Skeletal muscle tissue (tissue), 4 donors: ENCODE results near the gene PTPRN2. TPM values are rescaled to one million over a fixed set of nuclear protein-coding genes. Genes with fewer than 3 reads are reported as not detected.

ENCODE experiments used
- H3K27ac ChIP-seq: one replicate; pipeline ENCODE4 v1.7.0; 2013; ENCODE audit warnings: mild to moderate bottlenecking, low read depth, low read length, inconsistent platforms
- H3K27me3 ChIP-seq, 3 donors: one replicate each; pipeline ENCODE4 v1.7.0; 2013; ENCODE audit warnings: low read length in 3 of 3; ENCODE audit not compliant: control insufficient read depth in 3 of 3, insufficient read depth in 3 of 3
- H3K36me3 ChIP-seq, 3 donors: one replicate each; pipeline ENCODE4 v1.7.0; 2013; ENCODE audit warnings: low read length in 3 of 3; ENCODE audit not compliant: control insufficient read depth in 3 of 3, insufficient read depth in 3 of 3
- H3K4me1 ChIP-seq, 3 donors: one replicate each; pipeline ENCODE4 v1.7.0; 2013; ENCODE audit warnings: low read length in 3 of 3, mild to moderate bottlenecking in 3 of 3; ENCODE audit not compliant: control insufficient read depth in 3 of 3, insufficient read depth in 3 of 3
- H3K4me3 ChIP-seq, 3 donors: one replicate each; pipeline ENCODE4 v1.7.0; 2013; ENCODE audit warnings: low read length in 3 of 3
- H3K9ac ChIP-seq, 3 donors: one replicate each; pipeline ENCODE4 v1.7.0; 2013; ENCODE audit warnings: low read length in 3 of 3, mild to moderate bottlenecking in 3 of 3, moderate library complexity in 2 of 3, low read depth in 1 of 3
- H3K9me3 ChIP-seq, 3 donors: one replicate each; pipeline ENCODE4 v1.7.0; 2013; ENCODE audit warnings: low read length in 3 of 3; ENCODE audit not compliant: control insufficient read depth in 3 of 3
- total RNA-seq: library from RNA; depleted of rRNA; stranded (reverse); fragments of >200 nt; gene quantifications from one replicate; pipeline ENCODE4 v1.2.3, GENCODE V29; 2014
- donor health status: Osteomylitis.

Gene PTPRN2
- total RNA-seq, 1 donor from 2014 or later: 1.6 TPM

DNA sequence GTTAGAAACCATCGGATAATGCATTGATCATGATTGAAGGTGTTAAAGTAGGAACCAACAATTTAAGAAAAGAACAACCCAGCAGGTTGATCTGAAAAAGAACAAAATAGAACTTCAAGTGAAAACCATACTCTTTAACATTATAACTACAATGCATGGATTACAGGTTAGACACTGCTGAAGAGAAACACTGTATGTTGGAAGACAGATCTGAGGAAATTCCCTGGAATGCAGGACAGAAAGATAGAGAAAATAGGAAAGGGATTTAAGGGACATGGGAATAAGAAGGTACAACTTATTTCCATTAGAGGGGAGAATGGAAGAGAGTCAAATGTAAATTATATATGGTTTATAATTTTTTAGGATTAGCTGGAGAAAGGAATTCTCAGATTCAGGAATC, 947.5 kb downstream of the PTPRN2 start:
- peaks cover 0 to 8% (median 4%) of the 10 kb centered on the region in 3 donors for H3K9me3 ChIP-seq
- H3K27ac ChIP-seq: no peak overlapping the region
- H3K9ac ChIP-seq: no peak overlapping the region
- H3K36me3 ChIP-seq: no peaks in the 10 kb centered on the region
- H3K27me3 ChIP-seq: peaks cover 0 to 5% (median 0%) of the 10 kb centered on the region in 3 donors
- H3K4me3 ChIP-seq: no peak overlapping the region
- H3K4me1 ChIP-seq: no peaks in the 10 kb centered on the region

GRCh38 chr7:157638563-157638962, 949.1 kb downstream of the PTPRN2 start:
- Histone ChIP-seq H3K36me3 (no peaks in the 10 kb centered on the region), H3K4me3 (no peak overlapping the region), H3K27me3 (peaks cover under 1 to 10% (median 2%) of the 10 kb centered on the region in 3 donors), H3K9ac (no peak overlapping the region), H3K27ac (no peak overlapping the region), H3K4me1 (no peaks in the 10 kb centered on the region), H3K9me3 (peaks cover 0 to 8% (median 4%) of the 10 kb centered on the region in 3 donors)

DNA sequence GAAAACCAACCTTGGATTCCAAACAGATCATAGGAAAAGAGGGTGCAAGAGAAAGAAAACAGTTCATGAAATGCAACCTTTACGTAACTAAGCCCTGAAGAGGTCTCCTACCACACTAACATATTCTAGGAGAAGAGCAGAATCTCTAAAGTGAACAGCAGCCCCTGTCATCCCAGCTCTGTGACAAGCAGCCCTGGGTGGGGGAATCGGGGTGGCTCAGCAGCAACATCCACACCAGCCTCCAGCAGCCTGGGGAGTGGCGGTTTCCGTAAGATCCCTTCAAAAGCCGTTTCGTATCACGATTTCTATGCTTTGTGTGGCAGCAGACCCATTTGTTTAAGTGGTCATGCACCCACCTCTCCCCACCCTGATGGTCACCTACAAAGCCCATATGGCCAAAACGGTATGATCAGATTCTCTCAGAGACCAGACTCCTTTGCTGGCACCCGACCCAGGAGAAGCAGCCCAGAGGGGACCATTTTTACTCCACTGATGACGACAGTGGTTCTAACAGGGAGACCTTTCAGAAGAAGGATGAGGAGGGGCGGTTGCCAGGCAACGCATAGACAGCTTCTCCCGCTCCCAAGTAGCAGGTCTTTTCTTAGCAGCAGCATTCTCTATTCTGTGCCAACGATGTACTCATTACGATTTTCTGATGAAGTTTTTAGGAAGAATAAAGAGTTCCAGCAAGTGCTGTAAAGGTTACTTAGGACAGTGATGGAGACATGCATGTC, 950.2 kb downstream of the PTPRN2 start:
- Histone ChIP-seq H3K27me3 (peaks cover 2 to 12% (median 4%) of the 10 kb centered on the region in 3 donors), H3K27ac (no peak overlapping the region), H3K4me3 (no peak overlapping the region), H3K9me3 (peaks cover 0 to 5% (median 4%) of the 10 kb centered on the region in 3 donors), H3K9ac (no peak overlapping the region), H3K36me3 (no peaks in the 10 kb centered on the region), H3K4me1 (no peaks in the 10 kb centered on the region)

DNA sequence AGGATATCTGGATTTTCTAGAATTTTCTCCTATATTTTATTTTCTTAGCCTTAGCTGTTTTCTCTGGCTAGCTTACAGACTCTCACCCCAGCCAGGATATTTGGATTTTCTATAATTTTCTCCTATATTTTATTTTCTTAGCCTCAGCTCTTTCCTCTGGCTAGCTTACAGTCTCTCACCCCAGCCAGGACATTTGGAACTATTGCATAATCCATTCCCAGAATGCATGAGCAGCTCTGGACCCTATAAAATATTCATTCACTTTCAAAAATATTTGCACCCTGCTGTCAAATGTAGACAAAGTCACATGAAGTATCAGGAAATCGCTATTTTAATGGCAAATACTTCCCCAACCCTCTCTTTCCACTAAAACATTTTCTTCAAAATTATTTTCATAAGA, 952.0 kb downstream of the PTPRN2 start:
- peaks cover 2 to 9% (median 4%) of the 10 kb centered on the region in 3 donors for H3K27me3 ChIP-seq
- peaks cover 0 to 5% (median 4%) of the 10 kb centered on the region in 3 donors for H3K9me3 ChIP-seq
- no peaks in the 10 kb centered on the region for H3K36me3 ChIP-seq
- no peak overlapping the region for H3K27ac ChIP-seq
- no peak overlapping the region for H3K4me3 ChIP-seq
- H3K9ac ChIP-seq: no peak overlapping the region
- H3K4me1 ChIP-seq: no peaks in the 10 kb centered on the region

- H3K9ac ChIP-seq: no peak overlapping the region
- no peak overlapping the region for H3K27ac ChIP-seq
- peaks cover 2 to 9% (median 8%) of the 10 kb centered on the region in 3 donors for H3K27me3 ChIP-seq
- no peaks in the 10 kb centered on the region for H3K4me1 ChIP-seq
- H3K4me3 ChIP-seq: no peak overlapping the region
- no peaks in the 10 kb centered on the region for H3K36me3 ChIP-seq
- peaks cover 0 to 4% (median 4%) of the 10 kb centered on the region in 3 donors for H3K9me3 ChIP-seq
Observed at GRCh38 chr7:157635148-157635500, 952.5 kb downstream of the PTPRN2 start.

DNA sequence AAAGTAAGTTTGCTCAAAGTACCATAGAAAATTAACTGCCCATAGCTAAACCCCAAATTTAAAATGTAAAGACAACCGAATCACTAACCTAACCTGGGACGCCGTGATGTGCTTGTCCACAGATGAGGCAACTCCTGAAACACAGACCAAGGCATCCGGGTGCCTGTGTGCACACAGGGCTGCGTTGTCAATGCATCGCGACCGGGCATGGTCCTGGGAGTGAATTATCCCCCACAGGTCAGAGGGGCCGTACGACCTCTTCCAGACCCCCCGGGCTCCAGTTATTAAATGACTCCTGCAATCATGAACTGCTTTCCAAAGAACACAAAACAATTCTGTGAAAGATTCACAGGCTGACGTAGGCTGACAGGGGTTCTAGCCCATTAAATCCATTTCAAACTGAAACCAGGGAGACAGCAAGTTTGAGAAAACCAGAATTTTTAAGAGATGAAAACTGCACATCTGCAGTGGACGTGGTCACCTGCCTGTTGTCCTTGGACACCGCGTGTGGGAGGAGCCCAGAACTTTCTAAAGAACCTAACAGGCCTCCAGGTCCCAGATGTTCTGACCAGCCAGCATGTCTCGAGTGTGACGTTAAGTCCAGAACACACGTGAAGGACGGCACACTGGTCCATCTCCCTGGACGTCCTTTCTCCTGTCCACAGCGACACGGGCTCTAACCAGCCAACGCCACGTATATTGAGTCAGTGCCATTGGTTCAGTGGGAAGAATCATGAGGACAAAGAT, 953.0 kb downstream of the PTPRN2 start:
- Histone ChIP-seq H3K36me3 (no peaks in the 10 kb centered on the region), H3K9me3 (peaks cover 0 to 3% (median 0%) of the 10 kb centered on the region in 3 donors), H3K4me3 (no peak overlapping the region), H3K27ac (no peak overlapping the region), H3K4me1 (no peaks in the 10 kb centered on the region), H3K27me3 (peaks cover 2 to 10% (median 8%) of the 10 kb centered on the region in 3 donors), H3K9ac (no peak overlapping the region)

- H3K27me3 ChIP-seq: peaks cover 2 to 14% (median 8%) of the 10 kb centered on the region in 3 donors
- H3K4me3 ChIP-seq: no peak overlapping the region
- no peak overlapping the region for H3K27ac ChIP-seq
- no peaks in the 10 kb centered on the region for H3K36me3 ChIP-seq
- H3K4me1 ChIP-seq: no peaks in the 10 kb centered on the region
- no peak overlapping the region for H3K9ac ChIP-seq
- peaks cover 0 to 1% (median 0%) of the 10 kb centered on the region in 3 donors for H3K9me3 ChIP-seq
Observed at GRCh38 chr7:157633465-157634185, 954.0 kb downstream of the PTPRN2 start.

DNA sequence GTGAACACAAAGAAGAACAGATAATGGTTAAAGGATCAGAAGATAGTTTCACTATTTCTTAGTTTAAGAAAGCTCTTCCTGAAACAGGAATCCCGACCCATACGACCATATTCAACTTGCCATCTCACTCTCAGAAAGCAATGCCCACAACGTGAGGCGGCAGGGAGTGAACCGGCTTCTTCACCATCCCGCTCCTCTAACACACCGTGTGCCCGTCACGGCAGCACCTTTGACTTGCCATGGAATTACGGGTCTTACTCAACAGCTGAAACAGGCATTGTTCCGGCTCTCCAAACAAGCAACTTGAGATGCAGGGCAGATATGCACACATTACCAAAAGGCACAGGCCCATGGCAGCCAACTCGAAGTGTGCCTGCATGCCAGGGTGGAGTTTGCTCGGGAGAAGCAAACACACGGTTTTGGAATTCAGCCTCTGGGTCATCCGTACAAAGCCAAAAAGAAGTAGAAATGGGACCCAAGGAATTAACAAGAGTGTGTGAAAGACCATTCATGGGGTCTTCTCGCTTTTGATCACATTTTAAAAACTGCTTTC, 957.2 kb downstream of the PTPRN2 start:
- H3K4me3 ChIP-seq: no peak overlapping the region
- H3K27me3 ChIP-seq: peaks cover 2 to 16% (median 8%) of the 10 kb centered on the region in 3 donors
- no peaks in the 10 kb centered on the region for H3K36me3 ChIP-seq
- H3K9me3 ChIP-seq: no peaks in the 10 kb centered on the region
- H3K27ac ChIP-seq: no peak overlapping the region
- no peaks in the 10 kb centered on the region for H3K4me1 ChIP-seq
- H3K9ac ChIP-seq: no peak overlapping the region

DNA sequence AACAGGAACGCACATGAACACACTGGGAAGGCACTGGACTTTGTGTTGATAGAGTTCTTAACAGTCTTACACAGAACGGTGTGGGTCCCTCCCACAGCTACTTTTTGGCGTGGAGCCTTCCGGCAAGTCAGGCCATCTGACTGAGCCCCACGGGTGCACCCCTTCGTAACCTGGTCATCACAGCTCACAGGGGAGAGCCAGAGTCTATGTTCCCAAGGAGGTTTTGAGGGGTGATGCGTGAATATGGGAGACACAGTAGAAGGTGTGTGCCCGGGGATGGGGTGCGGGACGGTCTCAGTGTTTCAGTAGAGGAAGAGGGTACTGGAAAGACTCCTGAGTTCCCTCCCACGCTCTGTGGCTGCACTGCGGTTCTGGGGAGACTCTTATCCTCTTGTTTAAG, 959.2 kb downstream of the PTPRN2 start:
- H3K4me3 ChIP-seq: no peak overlapping the region
- no peak overlapping the region for H3K9ac ChIP-seq
- H3K9me3 ChIP-seq: no peaks in the 10 kb centered on the region
- H3K27me3 ChIP-seq: peaks cover 0 to 8% (median 7%) of the 10 kb centered on the region in 3 donors
- no peaks in the 10 kb centered on the region for H3K36me3 ChIP-seq
- no peak overlapping the region for H3K27ac ChIP-seq
- no peaks in the 10 kb centered on the region for H3K4me1 ChIP-seq
